ENCODE results near the gene SWAP70.

The SWAP70 gene

DNA sequence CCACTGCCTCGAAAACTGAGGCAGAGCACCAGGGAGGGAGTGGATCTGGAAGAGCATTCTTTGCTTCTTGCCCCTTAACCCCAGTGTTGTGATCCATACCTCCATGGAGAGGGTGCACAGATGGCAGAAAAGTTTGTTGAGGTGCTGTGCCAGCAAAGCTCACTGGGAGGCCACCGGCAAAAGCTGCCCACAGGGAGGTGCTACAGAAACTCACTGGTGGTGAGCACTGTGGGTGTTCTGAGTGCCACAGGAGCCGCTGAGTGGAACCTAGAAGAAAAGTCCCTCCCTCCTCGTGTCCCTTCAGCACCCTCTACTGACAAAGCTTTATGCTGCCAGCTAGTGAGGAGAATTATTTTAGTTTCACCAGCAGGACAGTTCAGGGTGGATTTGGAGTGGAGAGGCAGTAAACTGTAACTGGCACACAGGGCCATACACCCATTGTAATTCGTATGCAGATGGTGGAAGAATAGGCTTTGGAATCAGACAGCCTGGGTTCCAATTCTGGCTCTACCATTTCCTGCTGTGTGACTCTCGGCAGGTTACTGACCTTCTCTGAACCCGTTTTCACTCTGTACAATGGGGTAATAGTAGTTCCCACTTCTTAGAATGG is 84.6 kb downstream of the SWAP70 start:
- H3K4me3 ChIP-seq (ENCODE audit: low read length) = no peak overlapping the region
- TF ChIP-seq, protein P1, sequence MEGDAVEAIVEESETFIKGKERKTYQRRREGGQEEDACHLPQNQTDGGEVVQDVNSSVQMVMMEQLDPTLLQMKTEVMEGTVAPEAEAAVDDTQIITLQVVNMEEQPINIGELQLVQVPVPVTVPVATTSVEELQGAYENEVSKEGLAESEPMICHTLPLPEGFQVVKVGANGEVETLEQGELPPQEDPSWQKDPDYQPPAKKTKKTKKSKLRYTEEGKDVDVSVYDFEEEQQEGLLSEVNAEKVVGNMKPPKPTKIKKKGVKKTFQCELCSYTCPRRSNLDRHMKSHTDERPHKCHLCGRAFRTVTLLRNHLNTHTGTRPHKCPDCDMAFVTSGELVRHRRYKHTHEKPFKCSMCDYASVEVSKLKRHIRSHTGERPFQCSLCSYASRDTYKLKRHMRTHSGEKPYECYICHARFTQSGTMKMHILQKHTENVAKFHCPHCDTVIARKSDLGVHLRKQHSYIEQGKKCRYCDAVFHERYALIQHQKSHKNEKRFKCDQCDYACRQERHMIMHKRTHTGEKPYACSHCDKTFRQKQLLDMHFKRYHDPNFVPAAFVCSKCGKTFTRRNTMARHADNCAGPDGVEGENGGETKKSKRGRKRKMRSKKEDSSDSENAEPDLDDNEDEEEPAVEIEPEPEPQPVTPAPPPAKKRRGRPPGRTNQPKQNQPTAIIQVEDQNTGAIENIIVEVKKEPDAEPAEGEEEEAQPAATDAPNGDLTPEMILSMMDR (conservative IDR thresholded peaks at IDR 0.05; ENCODE audit: low read depth, low read length) = peak; percentile 80
- no peak for DNase-seq (ENCODE audit: low read depth)

DNA sequence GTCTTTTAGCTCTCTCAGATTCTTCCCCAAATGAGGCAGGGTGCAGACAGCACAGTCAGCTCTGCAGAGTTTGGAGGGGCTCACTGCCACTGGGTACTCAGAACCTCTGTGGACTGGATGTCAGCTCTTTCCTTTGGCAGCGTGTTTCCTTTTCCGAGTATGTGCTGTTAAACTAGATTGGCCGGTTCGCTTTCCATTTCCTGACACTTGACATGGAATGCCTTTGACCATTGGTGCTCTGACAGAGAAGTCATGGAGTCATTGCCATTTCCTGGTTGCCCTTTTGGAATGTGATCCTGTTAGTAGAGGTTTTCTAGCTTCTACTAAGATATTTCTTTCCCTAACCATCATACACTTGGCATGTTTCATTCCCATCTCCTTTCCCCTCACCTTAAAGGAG is 86.7 kb downstream of the SWAP70 start:
- no peak for DNase-seq (ENCODE audit: low read depth)
- no peak overlapping the region for H3K4me3 ChIP-seq (ENCODE audit: low read length)
- TF ChIP-seq, protein P1 (conservative IDR thresholded peaks at IDR 0.05; ENCODE audit: low read depth, low read length) = no peak

DNA sequence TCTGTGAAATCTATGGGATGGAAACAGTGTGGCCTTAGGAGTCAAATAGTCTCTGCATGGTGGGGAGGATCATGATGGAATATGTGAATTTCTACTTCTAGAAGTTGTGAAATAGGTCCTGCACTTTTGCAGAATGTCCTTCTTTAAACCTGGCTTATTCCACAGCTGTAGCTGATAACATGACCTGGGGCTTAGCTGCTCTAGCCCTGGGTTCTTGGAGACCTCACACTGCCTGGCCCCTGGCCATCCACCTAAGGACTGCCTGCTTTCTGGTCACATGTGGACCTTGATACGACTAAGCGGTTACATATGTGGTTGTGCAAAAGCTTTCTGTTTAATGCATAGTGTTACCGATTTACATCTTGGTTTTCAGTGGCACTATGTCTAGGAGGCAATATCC is 88.2 kb downstream of the SWAP70 start:
- DNase-seq (ENCODE audit: low read depth) = no peak
- no peak overlapping the region for H3K4me3 ChIP-seq (ENCODE audit: low read length)
- TF ChIP-seq, protein P1 (conservative IDR thresholded peaks at IDR 0.05; ENCODE audit: low read depth, low read length) = no peak

DNA sequence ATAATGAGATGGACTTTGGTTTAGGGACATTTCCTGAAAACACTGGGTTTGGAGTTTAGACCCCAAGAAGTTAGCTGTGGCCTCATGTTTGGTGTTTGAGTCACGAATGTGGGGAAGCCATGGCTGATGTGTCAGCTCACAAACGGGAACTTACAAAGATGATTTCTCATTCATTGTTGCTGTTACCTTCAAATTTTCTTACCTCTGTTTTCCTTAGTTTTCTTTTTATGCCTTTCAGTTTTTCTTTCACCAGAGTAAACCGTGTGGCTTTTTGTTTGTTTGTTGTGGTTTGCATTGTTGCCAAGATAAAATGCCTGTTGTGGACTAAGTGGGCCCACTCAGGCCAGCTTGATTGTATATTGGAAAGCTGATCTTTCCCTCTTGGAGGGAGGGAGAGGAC is 89.1 kb downstream of the SWAP70 start:
- no peak for DNase-seq (ENCODE audit: low read depth)
- H3K4me3 ChIP-seq (ENCODE audit: low read length) = no peak overlapping the region
- TF ChIP-seq, protein P1 (conservative IDR thresholded peaks at IDR 0.05; ENCODE audit: low read depth, low read length) = no peak

DNA sequence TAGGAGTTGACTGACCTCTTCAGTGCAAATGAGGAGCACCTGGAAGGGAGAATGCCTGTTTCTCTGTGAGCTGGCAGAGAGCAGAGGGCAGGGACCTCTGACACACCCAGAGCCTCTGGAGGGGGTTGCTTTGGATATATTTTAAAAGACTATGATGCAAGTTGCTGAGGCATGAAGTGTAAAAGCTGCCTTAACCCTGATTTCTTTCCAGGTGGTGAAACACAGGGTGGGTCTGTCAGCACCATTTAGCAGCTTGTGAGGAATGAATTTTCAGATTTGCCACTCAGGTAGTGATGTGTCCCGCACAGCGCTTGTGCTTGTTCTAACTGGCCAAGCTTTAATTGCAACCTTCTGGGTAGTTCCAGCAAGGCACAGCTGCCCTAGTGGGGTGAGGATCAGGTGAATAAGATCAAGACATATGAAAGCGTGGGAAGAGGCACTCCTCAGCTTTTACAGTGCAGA is 90.2 kb downstream of the SWAP70 start:
- DNase-seq (ENCODE audit: low read depth) = no peak
- H3K4me3 ChIP-seq (ENCODE audit: low read length) = no peak overlapping the region
- TF ChIP-seq, protein P1 (conservative IDR thresholded peaks at IDR 0.05; ENCODE audit: low read depth, low read length) = no peak

DNA sequence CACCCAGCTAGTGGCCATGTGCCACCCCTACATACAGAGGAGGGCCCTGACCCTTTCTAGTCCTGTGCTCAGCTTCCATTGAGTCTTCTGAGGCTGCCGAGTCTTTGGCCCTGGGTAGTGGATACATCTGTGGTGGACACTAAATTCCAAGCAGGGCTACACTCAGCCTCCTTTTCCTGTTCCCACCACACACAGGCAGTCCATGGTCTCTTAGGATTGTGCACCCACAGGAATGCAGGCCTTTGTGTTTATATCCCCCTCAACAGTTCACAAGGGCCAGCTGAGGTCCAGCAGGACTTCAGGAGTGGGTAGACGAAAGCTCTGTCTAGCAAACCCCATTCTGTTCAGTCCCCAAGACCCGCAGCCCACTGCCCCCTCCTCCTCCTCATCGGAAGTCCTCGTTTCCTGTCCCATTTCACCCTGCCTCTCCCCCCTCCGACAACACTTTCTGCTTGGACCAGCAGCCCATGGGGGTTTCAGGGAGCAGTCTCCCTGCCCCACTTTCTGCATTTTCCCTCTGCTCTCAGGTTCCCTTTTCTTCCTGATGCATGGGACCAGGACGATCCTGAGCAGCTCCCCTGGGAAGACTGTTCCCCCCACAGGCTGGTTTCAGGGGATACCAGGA is 91.8 kb downstream of the SWAP70 start:
- TF ChIP-seq, protein P1 (conservative IDR thresholded peaks at IDR 0.05; ENCODE audit: low read depth, low read length) = no peak
- no peak for DNase-seq (ENCODE audit: low read depth)
- H3K4me3 ChIP-seq (ENCODE audit: low read length) = no peak overlapping the region

DNA sequence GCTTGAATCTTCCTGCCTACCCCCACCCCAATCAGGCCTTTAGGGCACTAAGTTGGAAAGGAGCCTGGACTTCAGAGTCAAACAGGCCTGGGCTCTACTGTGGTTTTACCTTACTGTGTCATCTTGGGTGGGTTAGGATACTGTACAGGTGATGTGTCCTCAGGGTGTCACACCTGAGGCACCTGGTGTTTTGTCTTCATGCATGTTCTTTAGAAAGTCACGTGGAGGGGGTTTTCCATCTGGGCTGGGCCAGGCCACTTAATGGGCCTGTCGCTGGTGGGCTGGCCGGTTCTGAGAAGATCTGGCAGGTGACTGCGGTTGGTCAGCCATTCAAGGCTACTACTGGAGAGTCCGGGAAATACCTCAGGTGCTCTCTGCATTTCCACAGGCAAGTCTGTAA is 92.6 kb downstream of the SWAP70 start:
- H3K4me3 ChIP-seq (ENCODE audit: low read length) = no peak overlapping the region
- no peak for DNase-seq (ENCODE audit: low read depth)
- TF ChIP-seq, protein P1 (conservative IDR thresholded peaks at IDR 0.05; ENCODE audit: low read depth, low read length) = no peak
